GM10266 (cell line): ENCODE data around the gene NKD1.

Experiments
- DNase-seq: peaks from one replicate; pipeline ENCODE4 v3.0.0; 2012; ENCODE audit errors: extremely low spot score
- TF ChIP-seq, protein P1 (sequence below): IDR thresholded peaks from 2 replicates; pipeline ENCODE4 v1.5.1; 2012; ENCODE audit warnings: mild to moderate bottlenecking, low read depth; ENCODE audit not compliant: control insufficient read depth, insufficient read depth; ENCODE audit errors: missing control alignments

NKD1 gene

DNA sequence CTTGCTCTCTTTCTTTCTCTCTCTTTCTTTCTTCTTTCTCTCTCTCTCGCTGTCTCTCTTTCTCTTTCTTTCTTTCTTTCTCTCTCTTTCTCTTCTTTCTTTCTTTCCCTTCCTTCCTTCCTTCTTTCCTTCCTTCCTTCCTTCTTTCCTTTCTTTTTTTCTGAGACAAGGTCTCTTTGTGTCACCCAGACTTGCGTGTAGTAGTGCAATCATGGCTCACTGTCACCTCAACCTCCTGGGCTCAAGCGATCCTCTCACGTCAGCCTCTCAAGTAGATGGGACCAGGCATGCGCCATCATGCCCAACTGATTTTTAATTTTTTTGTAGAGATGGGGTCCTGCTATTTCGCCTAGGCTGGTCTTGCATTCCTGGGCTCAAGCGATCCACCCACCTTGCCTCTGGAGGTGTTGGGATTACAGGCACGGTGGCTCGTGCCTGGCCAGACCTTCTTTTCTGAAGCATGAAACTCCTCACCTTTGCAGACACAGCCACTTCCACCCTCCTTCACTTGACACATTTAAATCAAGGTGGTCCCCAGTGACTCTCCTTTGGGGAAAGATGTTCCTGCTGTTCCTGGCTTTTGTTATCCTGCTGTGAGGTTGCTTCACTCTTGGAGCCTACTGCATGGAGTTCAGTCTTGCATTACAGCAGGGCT is 26.8 kb upstream of the NKD1 start:
- TF ChIP-seq, protein P1, sequence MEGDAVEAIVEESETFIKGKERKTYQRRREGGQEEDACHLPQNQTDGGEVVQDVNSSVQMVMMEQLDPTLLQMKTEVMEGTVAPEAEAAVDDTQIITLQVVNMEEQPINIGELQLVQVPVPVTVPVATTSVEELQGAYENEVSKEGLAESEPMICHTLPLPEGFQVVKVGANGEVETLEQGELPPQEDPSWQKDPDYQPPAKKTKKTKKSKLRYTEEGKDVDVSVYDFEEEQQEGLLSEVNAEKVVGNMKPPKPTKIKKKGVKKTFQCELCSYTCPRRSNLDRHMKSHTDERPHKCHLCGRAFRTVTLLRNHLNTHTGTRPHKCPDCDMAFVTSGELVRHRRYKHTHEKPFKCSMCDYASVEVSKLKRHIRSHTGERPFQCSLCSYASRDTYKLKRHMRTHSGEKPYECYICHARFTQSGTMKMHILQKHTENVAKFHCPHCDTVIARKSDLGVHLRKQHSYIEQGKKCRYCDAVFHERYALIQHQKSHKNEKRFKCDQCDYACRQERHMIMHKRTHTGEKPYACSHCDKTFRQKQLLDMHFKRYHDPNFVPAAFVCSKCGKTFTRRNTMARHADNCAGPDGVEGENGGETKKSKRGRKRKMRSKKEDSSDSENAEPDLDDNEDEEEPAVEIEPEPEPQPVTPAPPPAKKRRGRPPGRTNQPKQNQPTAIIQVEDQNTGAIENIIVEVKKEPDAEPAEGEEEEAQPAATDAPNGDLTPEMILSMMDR, result no peak
- no peak for DNase-seq

DNA sequence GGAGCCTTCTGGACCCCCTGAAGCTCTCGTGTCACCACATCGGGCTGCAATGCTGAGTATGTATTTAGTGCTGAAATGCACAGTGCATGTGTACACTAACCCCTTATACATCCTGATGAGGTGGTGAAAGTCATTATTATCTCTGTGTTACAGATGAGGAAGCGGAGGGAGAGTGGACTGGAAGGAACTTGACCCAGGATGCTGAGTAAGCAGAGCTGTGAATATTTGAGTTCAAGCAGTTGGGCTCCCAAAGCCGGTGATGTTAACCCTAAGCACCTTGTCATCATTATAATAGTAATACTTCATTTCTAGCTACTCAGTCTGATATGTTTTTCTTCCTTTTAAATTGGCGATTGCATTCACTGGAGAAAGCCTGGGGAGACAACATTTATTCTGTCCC is 25.9 kb upstream of the NKD1 start:
- TF ChIP-seq, protein P1, result no peak

DNA sequence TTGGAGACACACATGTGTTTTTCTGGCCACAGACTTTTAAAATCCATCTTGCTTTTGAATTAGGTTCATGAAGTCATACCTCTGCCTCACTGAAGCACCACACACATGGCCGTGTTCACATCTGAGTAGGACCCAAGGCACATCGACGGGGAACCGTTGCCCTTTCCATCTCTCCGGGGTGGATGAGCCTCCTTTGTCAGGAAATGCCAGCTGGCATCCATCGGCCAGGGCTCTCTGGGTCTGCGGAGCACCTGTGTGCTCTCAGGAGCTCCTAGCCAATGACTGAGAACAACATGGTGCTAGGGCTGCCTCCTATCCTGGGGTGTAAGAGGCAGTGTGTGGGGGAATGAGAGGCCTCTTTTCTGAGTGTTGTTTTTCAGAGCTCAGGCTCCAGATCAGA is 24.5 kb upstream of the NKD1 start:
- TF ChIP-seq, protein P1, result no peak
- DNase-seq, result no peak

More for the DNA sequence above, 25.9 kb upstream of the NKD1 start:
- no peak for DNase-seq

DNA sequence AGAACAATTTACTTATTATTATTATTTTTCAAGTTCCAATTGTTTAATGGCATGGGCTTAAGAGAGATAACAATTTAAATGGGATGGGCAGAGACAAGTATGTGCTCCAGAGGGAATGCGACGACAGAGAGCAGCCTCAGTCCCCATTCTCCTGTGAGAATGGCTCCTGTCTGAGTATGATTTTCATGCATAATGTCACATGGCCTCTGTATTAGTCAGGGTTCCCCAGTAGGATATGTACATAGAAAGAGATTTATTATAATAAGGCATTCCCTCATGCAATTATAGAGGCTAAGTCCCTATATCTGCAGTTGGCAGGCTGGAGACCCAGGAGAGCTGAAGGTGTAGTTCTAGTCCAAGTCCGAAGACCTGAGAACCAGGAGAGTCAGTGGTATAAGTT is 22.9 kb upstream of the NKD1 start:
- DNase-seq, result no peak
- TF ChIP-seq, protein P1, result no peak

DNA sequence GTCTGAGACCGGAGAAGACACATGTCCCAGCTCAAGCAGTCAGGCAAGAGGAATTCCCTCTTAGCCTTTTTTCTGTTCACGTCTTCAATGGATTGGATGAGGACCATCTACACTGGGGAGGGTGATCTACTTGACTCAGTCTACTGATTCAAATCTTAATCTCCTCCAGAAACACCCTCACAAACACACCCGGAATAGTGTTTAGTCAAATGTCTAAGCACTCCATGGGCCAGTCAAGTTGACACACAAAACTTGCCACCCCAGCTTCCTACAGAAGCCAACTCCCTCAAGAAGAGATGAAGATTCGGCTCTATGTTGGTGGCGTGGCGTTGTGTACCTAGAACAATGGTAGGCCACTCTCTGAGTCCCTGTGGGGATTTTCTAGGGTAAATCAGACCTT is 22.5 kb upstream of the NKD1 start:
- TF ChIP-seq, protein P1, result no peak
- no peak for DNase-seq

DNA sequence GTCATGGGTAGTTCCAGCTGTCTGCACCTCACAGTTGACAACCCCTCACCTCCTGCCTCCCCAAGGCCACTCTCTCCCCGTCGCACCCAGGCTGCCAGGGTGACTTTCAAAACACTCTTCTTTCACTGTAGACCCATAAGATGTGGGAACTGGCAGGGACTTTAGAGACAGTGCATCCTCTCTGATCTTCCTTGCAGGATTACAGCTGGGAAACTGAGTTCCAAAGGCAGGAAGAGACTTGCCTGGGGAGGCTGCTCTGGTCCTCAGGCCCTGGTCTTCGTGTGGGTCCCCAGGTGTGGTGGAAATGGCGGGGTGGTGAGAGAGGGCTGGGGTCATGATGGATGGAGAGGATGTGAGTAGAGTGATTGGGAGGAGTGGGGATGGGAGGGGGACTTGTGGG is 21.9 kb upstream of the NKD1 start:
- TF ChIP-seq, protein P1, result no peak
- DNase-seq, result no peak

DNA sequence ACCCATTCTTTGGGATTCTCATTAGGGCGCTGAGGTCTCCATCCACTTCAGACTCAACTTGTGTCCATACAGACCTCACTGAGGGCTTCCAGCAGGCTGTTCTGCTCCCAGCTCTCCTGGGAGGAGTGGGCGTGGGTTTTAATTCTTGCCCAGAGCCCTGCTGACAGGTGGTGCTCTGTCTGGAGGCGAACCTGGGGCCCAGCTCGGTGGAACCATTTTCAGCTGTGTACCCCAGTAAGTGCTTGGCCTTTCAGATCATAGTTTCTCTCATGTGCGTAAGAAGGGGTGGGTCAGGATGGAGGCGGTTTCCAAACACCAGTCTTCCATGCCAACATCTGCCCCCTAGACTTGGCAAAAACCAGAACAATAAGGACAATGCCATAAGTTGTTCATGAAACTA is 21.4 kb upstream of the NKD1 start:
- TF ChIP-seq, protein P1, result no peak
- DNase-seq, result no peak
